Gastroesophageal sphincter (tissue), 4 donors: ENCODE results near the gene ARL13A. TPM values are rescaled to one million over a fixed set of nuclear protein-coding genes. Genes with fewer than 3 reads are reported as not detected.

Experiments
- ATAC-seq: fragments of 150-250 bp; one replicate; pipeline ENCODE4 v1.9.1; 2016; ENCODE audit warnings: mild to moderate bottlenecking, moderate library complexity
- H3K27ac ChIP-seq, 4 donors: fragments of 200-600 bp; sonication (generic) in 3 of 4; 1 replicate in 3 of 4; 2 replicates in 1 of 4; pipeline ENCODE4 v1.5.1; 2016 to 2019
- H3K27me3 ChIP-seq: fragments of 200-600 bp; sonication (generic); one replicate; pipeline ENCODE4 v1.5.1; 2019
- H3K36me3 ChIP-seq, 2 donors: fragments of 200-600 bp; sonication (generic); one replicate each; pipeline ENCODE4 v1.5.1; 2019; ENCODE audit warnings: control low read depth in 1 of 2
- H3K4me1 ChIP-seq, 3 donors: fragments of 200-600 bp; sonication (generic); 1 replicate in 2 of 3; 2 replicates in 1 of 3; pipeline ENCODE4 v1.5.1; 2016 to 2019; ENCODE audit warnings: control low read depth in 2 of 3
- H3K4me3 ChIP-seq, 2 donors: fragments of 200-600 bp; sonication (generic); one replicate each; pipeline ENCODE4 v1.5.1; 2019; ENCODE audit warnings: mild to moderate bottlenecking in 1 of 2, moderate library complexity in 1 of 2
- H3K9me3 ChIP-seq, 3 donors: fragments of 200-600 bp; sonication (generic); one replicate each; pipeline ENCODE4 v1.5.1; 2017 to 2019; ENCODE audit warnings: control low read depth in 2 of 3
- CTCF ChIP-seq, 4 experiments: fragments of 200-600 bp in 2 of 4; fragments of 450-650 bp in 2 of 4; sonication (generic) in 1 of 4; IDR thresholded peaks; one replicate each; pipeline ENCODE4 v1.5.1; 2017 to 2019; ENCODE audit warnings: antibody characterized with exemption in 4 of 4, mild to moderate bottlenecking in 2 of 4, moderate library complexity in 2 of 4
- EP300 ChIP-seq: sonication (generic); formaldehyde crosslinking; IDR thresholded peaks from one replicate; pipeline ENCODE4 v1.6.1; 2017; ENCODE audit warnings: antibody characterized with exemption, mild to moderate bottlenecking
- POLR2A ChIP-seq, 2 donors: fragments of 450-650 bp; IDR thresholded peaks; one replicate each; pipeline ENCODE4 v1.6.1; 2017; ENCODE audit warnings: antibody characterized with exemption in 2 of 2, mild to moderate bottlenecking in 2 of 2, moderate library complexity in 1 of 2
- POLR2AphosphoS5 ChIP-seq: sonication (generic); formaldehyde crosslinking; IDR thresholded peaks from one replicate; pipeline ENCODE4 v1.6.1; 2017; ENCODE audit warnings: antibody characterized with exemption
- WGBS, 2 donors: methylation state at CpG; one replicate each; pipeline ENCODE4 v1.1.5; 2018; ENCODE audit warnings: low coverage in 1 of 2; 5-methylcytosine and 5-hydroxymethylcytosine counted together
- total RNA-seq, 4 donors: library from RNA; depleted of rRNA; stranded (reverse); fragments of >200 nt; gene quantifications; one replicate each; pipeline ENCODE4 v1.1.0, GENCODE V29; 2016

Gene ARL13A
- total RNA-seq, 4 donors from 2014 or later: not detected

GRCh38 chrX:100948557-100948956 lies 21.0 kb upstream of the ARL13A start:
- Histone ChIP-seq H3K36me3 (peaks cover 0 to 5% of the 10 kb centered on the region in 2 donors), H3K9me3 (no peaks in the 10 kb centered on the region), H3K27me3 (no peaks in the 10 kb centered on the region), H3K27ac (no peak overlapping the region), H3K4me1 (no peaks in the 10 kb centered on the region), H3K4me3 (no peak overlapping the region)
- TF ChIP-seq POLR2AphosphoS5: no peak
- TF ChIP-seq EP300: no peak
- no peak for TF ChIP-seq CTCF (IDR thresholded peaks at IDR 0.05)
- no peak for TF ChIP-seq POLR2A (IDR thresholded peaks at IDR 0.05)
- no peak for ATAC-seq
- whole genome bisulfite sequencing, 2 donors: no CpG with 5 or more reads among the region's 1 CpG

GRCh38 chrX:100962811-100963210 lies 6.7 kb upstream of the ARL13A start:
- H3K27ac ChIP-seq: no peak overlapping the region
- WGBS, 2 donors: 79 to 89% methylated on average over 3 of the region's 3 CpGs
- TF ChIP-seq POLR2AphosphoS5: no peak
- TF ChIP-seq EP300: no peak
- no peak for TF ChIP-seq POLR2A (IDR thresholded peaks at IDR 0.05)
- TF ChIP-seq CTCF (IDR thresholded peaks at IDR 0.05): no peak
- no peaks in the 10 kb centered on the region for H3K27me3 ChIP-seq
- H3K36me3 ChIP-seq: no peaks in the 10 kb centered on the region
- H3K4me3 ChIP-seq: no peak overlapping the region
- H3K9me3 ChIP-seq: no peaks in the 10 kb centered on the region
- H3K4me1 ChIP-seq: no peaks in the 10 kb centered on the region
- ATAC-seq: no peak

GRCh38 chrX:100964362-100964761 lies 5.1 kb upstream of the ARL13A start:
- TF ChIP-seq POLR2A (IDR thresholded peaks at IDR 0.05) (no peak), CTCF (IDR thresholded peaks at IDR 0.05) (no peak), POLR2AphosphoS5 (no peak), EP300 (no peak)
- no peaks in the 10 kb centered on the region for H3K27me3 ChIP-seq
- no peak overlapping the region for H3K27ac ChIP-seq
- no peak for ATAC-seq
- H3K4me1 ChIP-seq: no peaks in the 10 kb centered on the region
- H3K4me3 ChIP-seq: no peak overlapping the region
- H3K36me3 ChIP-seq: no peaks in the 10 kb centered on the region
- H3K9me3 ChIP-seq: no peaks in the 10 kb centered on the region

GRCh38 chrX:100969936-100970335 lies 428 bp downstream of the ARL13A start:
- no peak for ATAC-seq
- TF ChIP-seq EP300 (no peak), POLR2A (IDR thresholded peaks at IDR 0.05) (no peak), POLR2AphosphoS5 (no peak), CTCF (IDR thresholded peaks at IDR 0.05) (no peak)
- Histone ChIP-seq H3K9me3 (no peaks in the 10 kb centered on the region), H3K27ac (no peak overlapping the region), H3K36me3 (no peaks in the 10 kb centered on the region), H3K4me3 (no peak overlapping the region), H3K27me3 (no peaks in the 10 kb centered on the region), H3K4me1 (no peaks in the 10 kb centered on the region)
- 50% methylated on average over 1 of the region's 1 CpG; no CpG with 5 or more reads in 1 of the 2 donors for WGBS, 2 donors

GRCh38 chrX:100973411-100973810 lies 3.9 kb downstream of the ARL13A start:
- Histone ChIP-seq H3K4me1 (no peaks in the 10 kb centered on the region), H3K27me3 (no peaks in the 10 kb centered on the region), H3K36me3 (no peaks in the 10 kb centered on the region), H3K9me3 (no peaks in the 10 kb centered on the region), H3K4me3 (no peak overlapping the region), H3K27ac (no peak overlapping the region)
- TF ChIP-seq POLR2AphosphoS5: no peak
- no peak for TF ChIP-seq POLR2A (IDR thresholded peaks at IDR 0.05)
- no peak for TF ChIP-seq EP300
- TF ChIP-seq CTCF (IDR thresholded peaks at IDR 0.05): no peak
- ATAC-seq: no peak
- 86 to 88% methylated on average over 2 to 7 of the region's 19 CpGs for WGBS, 2 donors
